Prostate gland (tissue), 2 donors: ENCODE measurements around the gene ERRFI1. TPM values are rescaled to one million over a fixed set of nuclear protein-coding genes. Genes with fewer than 3 reads are reported as not detected.

Experiments used
- DNase-seq: peaks from one replicate; pipeline ENCODE4 v3.0.0-alpha.2; 2019; ENCODE audit warnings: low spot score
- H3K27ac ChIP-seq, 2 donors: fragments of 200-600 bp; sonication (generic); 2 replicates each; pipeline ENCODE4 v1.5.1; 2017 to 2019
- H3K27me3 ChIP-seq: fragments of 200-600 bp; sonication (generic); replicated peaks from 2 replicates; pipeline ENCODE4 v1.5.1; 2019; ENCODE audit not compliant: insufficient read depth
- H3K36me3 ChIP-seq, 2 donors: fragments of 200-600 bp; sonication (generic); 1 replicate in 1 of 2; 2 replicates in 1 of 2; pipeline versions ENCODE4 v1.5.1 to v1.8.1; 2017 to 2019
- H3K4me1 ChIP-seq: fragments of 200-600 bp; sonication (generic); replicated peaks from 2 replicates; pipeline ENCODE4 v1.5.1; 2019
- H3K4me3 ChIP-seq, 2 donors: fragments of 200-600 bp; sonication (generic); 2 replicates each; pipeline ENCODE4 v1.5.1; 2017 to 2019
- H3K9me3 ChIP-seq: fragments of 200-600 bp; sonication (generic); 2 replicates; pipeline ENCODE4 v1.5.1; 2017
- CTCF ChIP-seq, 4 experiments: fragments of 200-600 bp in 2 of 4; fragments of 450-650 bp in 2 of 4; sonication (generic) in 2 of 4; IDR thresholded peaks; 1 replicate in 3 of 4; 2 replicates in 1 of 4; pipeline ENCODE4 v1.5.1; 2016 to 2019; ENCODE audit warnings: antibody characterized with exemption in 4 of 4, mild to moderate bottlenecking in 2 of 4, moderate library complexity in 2 of 4
- POLR2A ChIP-seq: fragments of 450-650 bp; IDR thresholded peaks from one replicate; pipeline ENCODE4 v1.6.1; 2016; ENCODE audit warnings: antibody characterized with exemption, mild to moderate bottlenecking
- POLR2AphosphoS5 ChIP-seq: sonication (generic); formaldehyde crosslinking; IDR thresholded peaks from one replicate; pipeline ENCODE4 v1.6.1; 2017; ENCODE audit warnings: antibody characterized with exemption
- WGBS: methylation state at CpG from one replicate; pipeline ENCODE4 v1.1.5; 2018; 5-methylcytosine and 5-hydroxymethylcytosine counted together
- intact Hi-C: fragments of 100-400 bp; cut with DNase I; formaldehyde crosslinking; loops from one replicate; pipeline ENCODE4 v1.14.2; 2022
- total RNA-seq, 2 donors: library from RNA; depleted of rRNA; stranded (reverse); fragments of >200 nt; gene quantifications; one replicate each; pipeline ENCODE4 v1.1.0, GENCODE V29; 2016

Gene ERRFI1
- total RNA-seq, 2 donors from 2014 or later, result 58.1 to 60.4 TPM

- no peaks in the 10 kb centered on the region for H3K27me3 ChIP-seq
- no peaks in the 10 kb centered on the region for H3K36me3 ChIP-seq
- no peak for DNase-seq
- intact Hi-C loops, result no loop called here
- no peak overlapping the region for H3K4me3 ChIP-seq
- H3K9me3 ChIP-seq, result no peaks in the 10 kb centered on the region
- no peak for TF ChIP-seq CTCF (IDR thresholded peaks at IDR 0.05)
- peak; percentile 77 for TF ChIP-seq POLR2AphosphoS5
- peak overlapping the region; percentile 18 to 29 for H3K27ac ChIP-seq
- H3K4me1 ChIP-seq, result no peaks in the 10 kb centered on the region
- 21% methylated on average over 7 of the region's 7 CpGs for WGBS
Measured at GRCh38 chr1:8047686-8048445, 21.8 kb upstream of the ERRFI1 start.

GRCh38 chr1:8047112-8047511 lies 21.0 kb upstream of the ERRFI1 start:
- H3K9me3 ChIP-seq, result no peaks in the 10 kb centered on the region
- intact Hi-C loops, result no loop called here
- H3K4me1 ChIP-seq, result no peaks in the 10 kb centered on the region
- DNase-seq, result no peak
- no peaks in the 10 kb centered on the region for H3K27me3 ChIP-seq
- H3K36me3 ChIP-seq, result no peaks in the 10 kb centered on the region
- WGBS, result 74% methylated on average over 3 of the region's 3 CpGs
- no peak overlapping the region for H3K4me3 ChIP-seq
- H3K27ac ChIP-seq, result peak overlapping the region; percentile 18 to 29
- TF ChIP-seq POLR2A, result no peak
- TF ChIP-seq POLR2AphosphoS5, result no peak
- TF ChIP-seq CTCF (IDR thresholded peaks at IDR 0.05), result no peak

- Histone ChIP-seq H3K36me3 (no peaks in the 10 kb centered on the region), H3K4me3 (no peak overlapping the region), H3K4me1 (no peaks in the 10 kb centered on the region), H3K27ac (no peak overlapping the region), H3K27me3 (no peaks in the 10 kb centered on the region), H3K9me3 (no peaks in the 10 kb centered on the region)
- TF ChIP-seq POLR2A (no peak), CTCF (IDR thresholded peaks at IDR 0.05) (no peak), POLR2AphosphoS5 (no peak)
- intact Hi-C loops, result no loop called here
- no peak for DNase-seq
- WGBS, result 88% methylated on average over 12 of the region's 12 CpGs
Measured at GRCh38 chr1:8046391-8046790, 20.3 kb upstream of the ERRFI1 start.

GRCh38 chr1:8043621-8044020 lies 17.5 kb upstream of the ERRFI1 start:
- intact Hi-C loops, result no loop called here
- Histone ChIP-seq H3K4me3 (no peak overlapping the region), H3K9me3 (no peaks in the 10 kb centered on the region), H3K4me1 (no peaks in the 10 kb centered on the region), H3K36me3 (no peaks in the 10 kb centered on the region), H3K27me3 (no peaks in the 10 kb centered on the region), H3K27ac (no peak overlapping the region)
- no peak for DNase-seq
- no peak for TF ChIP-seq CTCF (IDR thresholded peaks at IDR 0.05)
- no peak for TF ChIP-seq POLR2A
- TF ChIP-seq POLR2AphosphoS5, result no peak
- 60% methylated on average over 2 of the region's 2 CpGs for WGBS

GRCh38 chr1:8042134-8042533 lies 16.0 kb upstream of the ERRFI1 start:
- WGBS, result 98% methylated on average over 3 of the region's 3 CpGs
- TF ChIP-seq CTCF (IDR thresholded peaks at IDR 0.05), result no peak
- no peak for TF ChIP-seq POLR2AphosphoS5
- no peak for TF ChIP-seq POLR2A
- H3K36me3 ChIP-seq, result no peaks in the 10 kb centered on the region

More at GRCh38 chr1:8042134-8042533, 16.0 kb upstream of the ERRFI1 start:
- Histone ChIP-seq H3K4me1 (no peaks in the 10 kb centered on the region), H3K4me3 (no peak overlapping the region), H3K27me3 (no peaks in the 10 kb centered on the region), H3K9me3 (no peaks in the 10 kb centered on the region), H3K27ac (no peak overlapping the region)
- intact Hi-C loops, result no loop called here
- DNase-seq, result no peak
